HG03378 (cell line): ENCODE measurements around the gene TMED7.

Experiments used
- ATAC-seq: cut with Tn5 transposase; IDR thresholded peaks from one replicate; pipeline ENCODE4 v1.9.1; 2021; ENCODE audit warnings: mild to moderate bottlenecking, moderate library complexity; ENCODE audit not compliant: unreplicated experiment

TMED7 gene

GRCh38 chr5:115584501-115584900 is 41.3 kb downstream of the TMED7 start:
- ATAC-seq: no peak

GRCh38 chr5:115583474-115583873 is 42.4 kb downstream of the TMED7 start:
- ATAC-seq: no peak

GRCh38 chr5:115580941-115581340 is 44.9 kb downstream of the TMED7 start:
- ATAC-seq: no peak

- ATAC-seq: peak; percentile 73
Measured at GRCh38 chr5:115579747-115580173, 46.1 kb downstream of the TMED7 start.

GRCh38 chr5:115579216-115579615 is 46.6 kb downstream of the TMED7 start:
- ATAC-seq: peak; percentile 4

GRCh38 chr5:115578657-115579056 is 47.2 kb downstream of the TMED7 start:
- peak; percentile 54 for ATAC-seq

- peak; percentile 24 for ATAC-seq
Measured at GRCh38 chr5:115577741-115578140, 48.1 kb downstream of the TMED7 start.

- no peak for ATAC-seq
Measured at GRCh38 chr5:115577329-115577728, 48.5 kb downstream of the TMED7 start.

- no peak for ATAC-seq
Measured at GRCh38 chr5:115575167-115576070, 50.4 kb downstream of the TMED7 start.

GRCh38 chr5:115573133-115573532 is 52.7 kb downstream of the TMED7 start:
- no peak for ATAC-seq

- no peak for ATAC-seq
Measured at GRCh38 chr5:115571441-115571878, 54.4 kb downstream of the TMED7 start.

GRCh38 chr5:115568668-115569067 is 57.2 kb downstream of the TMED7 start:
- ATAC-seq: no peak

- no peak for ATAC-seq
Measured at GRCh38 chr5:115565233-115565632, 60.6 kb downstream of the TMED7 start.
